Stimulated activated effector memory CD8-positive, alpha-beta T cell treated with anti-CD3 and anti-CD28 coated beads, Interleukin-12 subunit alpha, Interleukin-12 subunit beta, amount 100 ng/mL, for 72 hours (primary cell): ENCODE data around the gene ZNF627.
"Not testable (repeated sequence)": the region's sequence is repeated elsewhere in the genome, so short reads cannot be mapped to it uniquely, and the experiment has no call there.

ENCODE experiments used
- ATAC-seq: fragments of 150-1000 bp; cut with Tn5 transposase; 2 replicates; pipeline ENCODE4 v1.10.0; 2021
- DNase-seq, 2 donors: peaks; one replicate each; pipeline ENCODE4 v3.0.0; 2021 to 2022; ENCODE audit warnings: low spot score in 2 of 2
- H3K27ac Mint-ChIP-seq: one replicate; pipeline ENCODE4 v1.8.0; 2022; ENCODE audit warnings: mild to moderate bottlenecking, mixed read lengths
- H3K36me3 Mint-ChIP-seq: one replicate; pipeline ENCODE4 v1.8.0; 2022; ENCODE audit warnings: mild to moderate bottlenecking, mixed read lengths
- H3K4me1 Mint-ChIP-seq: one replicate; pipeline ENCODE4 v1.8.0; 2022; ENCODE audit warnings: mixed read lengths
- H3K4me3 Mint-ChIP-seq: one replicate; pipeline ENCODE4 v1.8.0; 2022; ENCODE audit warnings: mild to moderate bottlenecking, mixed read lengths
- H3K9me3 Mint-ChIP-seq: one replicate; pipeline ENCODE4 v1.8.0; 2022; ENCODE audit warnings: mixed read lengths

Gene ZNF627

GRCh38 chr19:11587975-11588631, 9.2 kb upstream of the ZNF627 start:
- DNase-seq: no peak
- peak overlapping the region; percentile 76 for H3K27ac Mint-ChIP-seq
- ATAC-seq: peak; percentile 40
- no peaks in the 10 kb centered on the region for H3K9me3 Mint-ChIP-seq
- no peaks in the 10 kb centered on the region for H3K36me3 Mint-ChIP-seq
- H3K4me1 Mint-ChIP-seq: peaks cover 12% of the 10 kb centered on the region
- no peak overlapping the region for H3K4me3 Mint-ChIP-seq

- no peak overlapping the region for H3K27ac Mint-ChIP-seq
- H3K9me3 Mint-ChIP-seq: no peaks in the 10 kb centered on the region
- DNase-seq (no peak), ATAC-seq (no peak)
- no peak overlapping the region for H3K4me3 Mint-ChIP-seq
- H3K4me1 Mint-ChIP-seq: peaks cover 13% of the 10 kb centered on the region
- H3K36me3 Mint-ChIP-seq: peaks cover 7% of the 10 kb centered on the region
Observed at GRCh38 chr19:11594084-11594483, 3.2 kb upstream of the ZNF627 start.

GRCh38 chr19:11596156-11596555, 1.1 kb upstream of the ZNF627 start:
- peaks cover 7% of the 10 kb centered on the region for H3K36me3 Mint-ChIP-seq
- peak overlapping the region; percentile 92 for H3K27ac Mint-ChIP-seq
- peaks cover 13% of the 10 kb centered on the region for H3K4me1 Mint-ChIP-seq
- peak overlapping the region; percentile 82 for H3K4me3 Mint-ChIP-seq
- DNase-seq: no peak
- no peak for ATAC-seq
- H3K9me3 Mint-ChIP-seq: no peaks in the 10 kb centered on the region

- H3K4me1 Mint-ChIP-seq: peaks cover 13% of the 10 kb centered on the region
- H3K4me3 Mint-ChIP-seq: peak overlapping the region; percentile 82
Observed at GRCh38 chr19:11598103-11598483, 810 bp downstream of the ZNF627 start.

GRCh38 chr19:11598746-11599145, 1.5 kb downstream of the ZNF627 start:
- no peak for DNase-seq
- peaks cover 13% of the 10 kb centered on the region for H3K4me1 Mint-ChIP-seq
- peaks cover 16% of the 10 kb centered on the region for H3K36me3 Mint-ChIP-seq
- no peaks in the 10 kb centered on the region for H3K9me3 Mint-ChIP-seq
- peak overlapping the region; percentile 5 for H3K27ac Mint-ChIP-seq
- peak overlapping the region; percentile 82 for H3K4me3 Mint-ChIP-seq
- ATAC-seq: no peak

More at GRCh38 chr19:11598103-11598483, 810 bp downstream of the ZNF627 start:
- Mint-ChIP-seq H3K27ac (peak overlapping the region; percentile 92), H3K9me3 (no peaks in the 10 kb centered on the region), H3K36me3 (peaks cover 15% of the 10 kb centered on the region)
- no peak for ATAC-seq
- no peak for DNase-seq

- H3K36me3 Mint-ChIP-seq: peaks cover 26% of the 10 kb centered on the region
- H3K4me1 Mint-ChIP-seq: peaks cover 13% of the 10 kb centered on the region
- DNase-seq, H3K4me3 Mint-ChIP-seq, H3K9me3 Mint-ChIP-seq, H3K27ac Mint-ChIP-seq, ATAC-seq: not testable (repeated sequence)
Observed at GRCh38 chr19:11599704-11600103, 2.4 kb downstream of the ZNF627 start.

- Mint-ChIP-seq H3K4me3 (no peak overlapping the region), H3K27ac (no peak overlapping the region), H3K4me1 (no peaks in the 10 kb centered on the region), H3K36me3 (peaks cover 25% of the 10 kb centered on the region), H3K9me3 (peaks cover 12% of the 10 kb centered on the region)
- DNase-seq (no peak), ATAC-seq (no peak)
Observed at GRCh38 chr19:11606484-11606883, 9.2 kb downstream of the ZNF627 start.

- Mint-ChIP-seq H3K4me3 (no peak overlapping the region), H3K36me3 (peaks cover 34% of the 10 kb centered on the region), H3K4me1 (peaks cover 6% of the 10 kb centered on the region), H3K9me3 (peaks cover 10% of the 10 kb centered on the region), H3K27ac (no peak overlapping the region)
- DNase-seq (no peak), ATAC-seq (no peak)
Observed at GRCh38 chr19:11611730-11612129, 14.4 kb downstream of the ZNF627 start.

- Mint-ChIP-seq H3K27ac (no peak overlapping the region), H3K36me3 (peaks cover 47% of the 10 kb centered on the region), H3K4me3 (no peak overlapping the region), H3K4me1 (peaks cover 6% of the 10 kb centered on the region), H3K9me3 (peaks cover 12% of the 10 kb centered on the region)
- DNase-seq (no peak), ATAC-seq (no peak)
Observed at GRCh38 chr19:11612816-11613511, 15.7 kb downstream of the ZNF627 start.

GRCh38 chr19:11617180-11618062, 20.1 kb downstream of the ZNF627 start:
- H3K4me1 Mint-ChIP-seq: peaks cover 6% of the 10 kb centered on the region
- H3K36me3 Mint-ChIP-seq: peaks cover 64% of the 10 kb centered on the region
- no peak for ATAC-seq
- peaks cover 20% of the 10 kb centered on the region for H3K9me3 Mint-ChIP-seq
- no peak overlapping the region for H3K4me3 Mint-ChIP-seq
- DNase-seq: no peak
- no peak overlapping the region for H3K27ac Mint-ChIP-seq

- peaks cover 42% of the 10 kb centered on the region for H3K36me3 Mint-ChIP-seq
Observed at GRCh38 chr19:11620553-11620952, 23.3 kb downstream of the ZNF627 start.

GRCh38 chr19:11622401-11622800, 25.1 kb downstream of the ZNF627 start:
- Mint-ChIP-seq H3K9me3 (peaks cover 10% of the 10 kb centered on the region), H3K36me3 (peaks cover 23% of the 10 kb centered on the region)
- not testable (repeated sequence) for H3K4me3 Mint-ChIP-seq, H3K27ac Mint-ChIP-seq, ATAC-seq, DNase-seq, H3K4me1 Mint-ChIP-seq

More at GRCh38 chr19:11620553-11620952, 23.3 kb downstream of the ZNF627 start:
- no peak overlapping the region for H3K27ac Mint-ChIP-seq
- ATAC-seq (no peak), DNase-seq (no peak)
- peaks cover 5% of the 10 kb centered on the region for H3K4me1 Mint-ChIP-seq
- H3K9me3 Mint-ChIP-seq: peaks cover 18% of the 10 kb centered on the region
- no peak overlapping the region for H3K4me3 Mint-ChIP-seq

GRCh38 chr19:11624069-11624463, 26.8 kb downstream of the ZNF627 start:
- peak overlapping the region; percentile 50 for H3K4me3 Mint-ChIP-seq
- H3K27ac Mint-ChIP-seq: no peak overlapping the region
- H3K36me3 Mint-ChIP-seq: peaks cover 12% of the 10 kb centered on the region
- peak; percentile 60 for ATAC-seq
- no peak for DNase-seq
- H3K4me1 Mint-ChIP-seq: peaks cover 5% of the 10 kb centered on the region
- peaks cover 5% of the 10 kb centered on the region for H3K9me3 Mint-ChIP-seq

- Mint-ChIP-seq H3K4me3 (no peak overlapping the region), H3K27ac (no peak overlapping the region), H3K4me1 (peaks cover 5% of the 10 kb centered on the region), H3K36me3 (peaks cover 2% of the 10 kb centered on the region), H3K9me3 (peaks cover 7% of the 10 kb centered on the region)
- ATAC-seq (no peak), DNase-seq (no peak)
Observed at GRCh38 chr19:11626252-11626651, 29.0 kb downstream of the ZNF627 start.

- Mint-ChIP-seq H3K9me3 (peaks cover 11% of the 10 kb centered on the region), H3K4me1 (no peaks in the 10 kb centered on the region), H3K4me3 (no peak overlapping the region), H3K36me3 (no peaks in the 10 kb centered on the region), H3K27ac (no peak overlapping the region)
- ATAC-seq (no peak), DNase-seq (no peak)
Observed at GRCh38 chr19:11633223-11633622, 35.9 kb downstream of the ZNF627 start.
